K562 (cell line): ENCODE data around the gene RGS9BP.
"Not testable (repeated sequence)": the region's sequence is repeated elsewhere in the genome, so short reads cannot be mapped to it uniquely, and the experiment has no call there.

Experiments used
- EZH2 ChIP-seq: IDR thresholded peaks from 2 replicates; pipeline ENCODE4 v1.6.1; 2012; ENCODE audit warnings: low read depth, mild to moderate bottlenecking, inconsistent platforms, low read length, borderline replicate concordance
- L3MBTL2 ChIP-seq: fragments of 450-650 bp; IDR thresholded peaks from 2 replicates; pipeline ENCODE4 v1.6.1; 2016; ENCODE audit warnings: mild to moderate bottlenecking, moderate library complexity
- MEIS2 ChIP-seq: fragments of 450-650 bp; IDR thresholded peaks from 2 replicates; pipeline ENCODE4 v1.6.1; 2014; ENCODE audit warnings: mild to moderate bottlenecking; ENCODE audit not compliant: partially characterized antibody
- TF ChIP-seq, protein P1 (sequence below): fragments of 250-450 bp; sonication (Bioruptor Pico); IDR thresholded peaks from 2 replicates; pipeline ENCODE4 v1.5.0; 2020; ENCODE audit warnings: mild to moderate bottlenecking, borderline replicate concordance
- TF ChIP-seq, protein P2 (sequence below): sonication (generic); formaldehyde crosslinking; IDR thresholded peaks from 2 replicates; pipeline ENCODE4 v1.9.0; 2022; ENCODE audit warnings: mild to moderate bottlenecking, missing genetic modification reagents
- TF ChIP-seq, protein P3 (sequence below): fragments of 450-650 bp; IDR thresholded peaks from 2 replicates; pipeline ENCODE4 v1.7.0; 2016; ENCODE audit warnings: borderline replicate concordance

DNA sequence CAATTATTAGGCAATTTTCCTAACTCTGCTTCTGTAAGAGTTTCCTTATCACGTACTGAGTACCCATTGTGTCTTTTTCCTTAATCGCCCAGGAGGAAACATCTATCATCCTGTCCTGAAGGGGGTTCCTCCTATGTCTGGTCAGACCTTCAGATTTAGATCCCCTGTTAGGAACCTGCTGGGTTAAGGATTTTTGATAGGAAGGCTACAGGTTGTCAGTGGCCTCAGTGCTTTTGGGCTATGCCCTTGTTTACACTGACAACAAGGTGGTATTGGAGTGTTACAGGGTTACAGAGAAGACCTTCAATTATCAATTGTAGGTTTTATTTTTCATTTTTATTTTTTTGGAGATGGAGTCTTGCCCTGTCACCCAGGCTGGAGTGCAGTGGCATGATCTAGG, 19.2 kb downstream of the RGS9BP start:
- not testable (repeated sequence) for TF ChIP-seq L3MBTL2, EZH2
- TF ChIP-seq MEIS2: peak; percentile 35
- TF ChIP-seq, protein P1, sequence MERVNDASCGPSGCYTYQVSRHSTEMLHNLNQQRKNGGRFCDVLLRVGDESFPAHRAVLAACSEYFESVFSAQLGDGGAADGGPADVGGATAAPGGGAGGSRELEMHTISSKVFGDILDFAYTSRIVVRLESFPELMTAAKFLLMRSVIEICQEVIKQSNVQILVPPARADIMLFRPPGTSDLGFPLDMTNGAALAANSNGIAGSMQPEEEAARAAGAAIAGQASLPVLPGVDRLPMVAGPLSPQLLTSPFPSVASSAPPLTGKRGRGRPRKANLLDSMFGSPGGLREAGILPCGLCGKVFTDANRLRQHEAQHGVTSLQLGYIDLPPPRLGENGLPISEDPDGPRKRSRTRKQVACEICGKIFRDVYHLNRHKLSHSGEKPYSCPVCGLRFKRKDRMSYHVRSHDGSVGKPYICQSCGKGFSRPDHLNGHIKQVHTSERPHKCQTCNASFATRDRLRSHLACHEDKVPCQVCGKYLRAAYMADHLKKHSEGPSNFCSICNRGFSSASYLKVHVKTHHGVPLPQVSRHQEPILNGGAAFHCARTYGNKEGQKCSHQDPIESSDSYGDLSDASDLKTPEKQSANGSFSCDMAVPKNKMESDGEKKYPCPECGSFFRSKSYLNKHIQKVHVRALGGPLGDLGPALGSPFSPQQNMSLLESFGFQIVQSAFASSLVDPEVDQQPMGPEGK: not testable (repeated sequence)
- TF ChIP-seq, protein P2, sequence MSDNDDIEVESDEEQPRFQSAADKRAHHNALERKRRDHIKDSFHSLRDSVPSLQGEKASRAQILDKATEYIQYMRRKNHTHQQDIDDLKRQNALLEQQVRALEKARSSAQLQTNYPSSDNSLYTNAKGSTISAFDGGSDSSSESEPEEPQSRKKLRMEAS (CRISPR knock-in tag): not testable (repeated sequence)
- TF ChIP-seq, protein P3, sequence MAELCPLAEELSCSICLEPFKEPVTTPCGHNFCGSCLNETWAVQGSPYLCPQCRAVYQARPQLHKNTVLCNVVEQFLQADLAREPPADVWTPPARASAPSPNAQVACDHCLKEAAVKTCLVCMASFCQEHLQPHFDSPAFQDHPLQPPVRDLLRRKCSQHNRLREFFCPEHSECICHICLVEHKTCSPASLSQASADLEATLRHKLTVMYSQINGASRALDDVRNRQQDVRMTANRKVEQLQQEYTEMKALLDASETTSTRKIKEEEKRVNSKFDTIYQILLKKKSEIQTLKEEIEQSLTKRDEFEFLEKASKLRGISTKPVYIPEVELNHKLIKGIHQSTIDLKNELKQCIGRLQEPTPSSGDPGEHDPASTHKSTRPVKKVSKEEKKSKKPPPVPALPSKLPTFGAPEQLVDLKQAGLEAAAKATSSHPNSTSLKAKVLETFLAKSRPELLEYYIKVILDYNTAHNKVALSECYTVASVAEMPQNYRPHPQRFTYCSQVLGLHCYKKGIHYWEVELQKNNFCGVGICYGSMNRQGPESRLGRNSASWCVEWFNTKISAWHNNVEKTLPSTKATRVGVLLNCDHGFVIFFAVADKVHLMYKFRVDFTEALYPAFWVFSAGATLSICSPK: not testable (repeated sequence)
